Sigmoid colon (tissue), 3 donors: ENCODE measurements around the gene ITPR2.

Experiments
- CTCF ChIP-seq, 4 experiments: fragments of 450-650 bp in 3 of 4; fragments of 200-600 bp in 1 of 4; IDR thresholded peaks; one replicate each; pipeline ENCODE4 v1.5.1; 2016 to 2019; ENCODE audit warnings: antibody characterized with exemption in 4 of 4, mild to moderate bottlenecking in 3 of 4, moderate library complexity in 2 of 4
- POLR2A ChIP-seq, 2 donors: fragments of 450-650 bp; IDR thresholded peaks; one replicate each; pipeline ENCODE4 v1.6.1; 2016; ENCODE audit warnings: antibody characterized with exemption in 2 of 2, mild to moderate bottlenecking in 2 of 2, moderate library complexity in 2 of 2

- TF ChIP-seq CTCF (IDR thresholded peaks at IDR 0.05) (no peak), POLR2A (IDR thresholded peaks at IDR 0.05) (no peak)
Measured at GRCh38 chr12:26566675-26567074, 266.3 kb downstream of the ITPR2 start.
